Retina (tissue), 1 donor: ENCODE measurements around the gene AQP6.

Experiments
- DNase-seq: peaks from one replicate; pipeline ENCODE4 v3.0.0-alpha.2; 2016

The AQP6 gene

GRCh38 chr12:49944046-49944445 lies 28.7 kb upstream of the AQP6 start:
- no peak for DNase-seq

GRCh38 chr12:49944718-49945117 lies 28.0 kb upstream of the AQP6 start:
- no peak for DNase-seq

GRCh38 chr12:49945394-49946080 lies 27.2 kb upstream of the AQP6 start:
- DNase-seq, result peak; percentile 93

- no peak for DNase-seq
Measured at GRCh38 chr12:49946086-49946485, 26.7 kb upstream of the AQP6 start.

GRCh38 chr12:49946497-49946896 lies 26.2 kb upstream of the AQP6 start:
- DNase-seq, result no peak

- DNase-seq, result no peak
Measured at GRCh38 chr12:49947593-49948226, 25.0 kb upstream of the AQP6 start.

- no peak for DNase-seq
Measured at GRCh38 chr12:49948866-49949845, 23.6 kb upstream of the AQP6 start.

- DNase-seq, result no peak
Measured at GRCh38 chr12:49949866-49950265, 22.9 kb upstream of the AQP6 start.

- DNase-seq, result peak; percentile 26
Measured at GRCh38 chr12:49950273-49951251, 22.2 kb upstream of the AQP6 start, which contains the start of gene AQP2. TSS of gene AQP2 (plus strand) at chr12:49950737. CDS start at chr12:49950831, 94 bp downstream.

- no peak for DNase-seq
Measured at GRCh38 chr12:49951411-49952240, 21.1 kb upstream of the AQP6 start.

- DNase-seq, result no peak
Measured at GRCh38 chr12:49952391-49953055, 20.2 kb upstream of the AQP6 start.

GRCh38 chr12:49953151-49953550 lies 19.6 kb upstream of the AQP6 start:
- no peak for DNase-seq

GRCh38 chr12:49953961-49954846 lies 18.5 kb upstream of the AQP6 start:
- no peak for DNase-seq

- DNase-seq, result no peak
Measured at GRCh38 chr12:49954863-49955830, 17.6 kb upstream of the AQP6 start.

- no peak for DNase-seq
Measured at GRCh38 chr12:49955899-49956662, 16.7 kb upstream of the AQP6 start.

- no peak for DNase-seq
Measured at GRCh38 chr12:49956663-49957569, 15.8 kb upstream of the AQP6 start.
